Mucosa of rectum (tissue), 2 donors: ENCODE data around the gene PALLD.
"Not testable (repeated sequence)": the region's sequence is repeated elsewhere in the genome, so short reads cannot be mapped to it uniquely, and the experiment has no call there.

Experiments used
- H3K27ac ChIP-seq, 2 donors: one replicate each; pipeline ENCODE4 v1.7.0; 2013; ENCODE audit warnings: inconsistent platforms in 2 of 2, low read depth in 2 of 2, low read length in 2 of 2
- H3K27me3 ChIP-seq, 2 donors: one replicate each; pipeline ENCODE4 v1.7.0; 2013; ENCODE audit warnings: low read length in 2 of 2; ENCODE audit not compliant: control insufficient read depth in 2 of 2, insufficient read depth in 2 of 2
- H3K36me3 ChIP-seq, 2 donors: one replicate each; pipeline ENCODE4 v1.7.0; 2013; ENCODE audit warnings: low read length in 2 of 2; ENCODE audit not compliant: control insufficient read depth in 2 of 2, insufficient read depth in 2 of 2
- H3K4me1 ChIP-seq, 2 donors: one replicate each; pipeline ENCODE4 v1.7.0; 2013; ENCODE audit warnings: low read length in 2 of 2, mild to moderate bottlenecking in 1 of 2; ENCODE audit not compliant: control insufficient read depth in 2 of 2, insufficient read depth in 2 of 2
- H3K4me3 ChIP-seq, 2 donors: one replicate each; pipeline ENCODE4 v1.7.0; 2013; ENCODE audit warnings: low read length in 2 of 2
- H3K9ac ChIP-seq, 2 donors: one replicate each; pipeline ENCODE4 v1.7.0; 2013; ENCODE audit warnings: low read length in 2 of 2, low read depth in 1 of 2, mild to moderate bottlenecking in 1 of 2
- H3K9me3 ChIP-seq, 2 donors: one replicate each; pipeline ENCODE4 v1.7.0; 2013; ENCODE audit warnings: low read length in 2 of 2; ENCODE audit not compliant: control insufficient read depth in 2 of 2
- donor health status: healthy.
- donor health status: Normal muscosa, but diverticular disease.

PALLD gene

DNA sequence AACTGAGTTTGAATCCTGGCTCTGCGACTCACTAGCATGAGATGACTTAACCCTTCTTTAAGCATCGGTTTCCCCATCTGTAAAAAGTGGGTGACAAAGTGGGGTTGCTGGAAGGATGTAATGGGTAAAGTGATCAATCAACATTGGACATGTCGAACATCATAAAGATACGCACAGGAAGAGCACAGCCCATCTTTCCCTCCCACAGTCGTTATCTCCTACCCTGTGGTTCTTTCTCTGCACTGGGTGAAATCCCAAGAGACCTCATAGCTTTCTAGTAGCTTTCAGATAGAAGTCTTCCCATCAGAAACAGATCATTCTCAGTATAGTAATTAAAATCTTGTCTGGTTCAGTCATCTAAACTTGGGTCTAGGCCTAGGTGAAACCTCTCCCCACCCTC is 296.7 kb downstream of the PALLD start:
- Histone ChIP-seq H3K27ac (no peak overlapping the region), H3K4me3 (no peak overlapping the region), H3K36me3 (no peaks in the 10 kb centered on the region), H3K9me3 (no peaks in the 10 kb centered on the region), H3K4me1 (peaks cover 0 to 11% of the 10 kb centered on the region in 2 donors), H3K27me3 (no peaks in the 10 kb centered on the region), H3K9ac (no peak overlapping the region)

DNA sequence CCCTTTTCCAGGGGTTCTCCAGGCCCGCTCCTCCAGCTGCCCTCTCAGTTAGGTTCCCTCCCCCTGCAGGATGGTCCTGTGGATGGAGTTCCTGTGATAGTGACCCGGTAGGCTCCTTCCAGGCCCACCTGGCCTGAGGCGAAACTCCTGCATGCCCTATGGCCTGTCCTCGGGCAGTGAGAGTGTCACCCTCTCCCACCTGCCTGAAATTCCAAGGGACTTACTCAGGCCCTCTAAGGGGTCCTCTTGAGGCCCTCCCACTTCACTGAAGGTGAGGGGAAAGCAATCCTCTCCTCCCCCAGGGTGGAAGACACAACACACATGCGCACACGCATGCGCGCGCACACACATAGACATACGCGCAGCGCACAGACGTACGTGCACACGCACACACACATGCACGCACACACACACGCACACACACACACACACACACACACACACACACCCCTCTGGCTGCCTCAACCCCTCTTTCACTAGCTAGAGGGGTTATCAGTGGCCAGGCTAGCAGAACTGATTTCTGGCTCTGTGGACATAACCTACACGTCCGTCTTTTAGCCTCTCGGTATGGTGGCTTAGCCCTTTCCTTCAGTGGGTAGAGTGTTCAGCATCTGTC is 297.3 kb downstream of the PALLD start:
- Histone ChIP-seq H3K4me3 (no peak overlapping the region), H3K9ac (no peak overlapping the region), H3K4me1 (peaks cover 0 to 9% of the 10 kb centered on the region in 2 donors), H3K9me3 (no peaks in the 10 kb centered on the region), H3K27ac (no peak overlapping the region), H3K36me3 (no peaks in the 10 kb centered on the region), H3K27me3 (no peaks in the 10 kb centered on the region)

DNA sequence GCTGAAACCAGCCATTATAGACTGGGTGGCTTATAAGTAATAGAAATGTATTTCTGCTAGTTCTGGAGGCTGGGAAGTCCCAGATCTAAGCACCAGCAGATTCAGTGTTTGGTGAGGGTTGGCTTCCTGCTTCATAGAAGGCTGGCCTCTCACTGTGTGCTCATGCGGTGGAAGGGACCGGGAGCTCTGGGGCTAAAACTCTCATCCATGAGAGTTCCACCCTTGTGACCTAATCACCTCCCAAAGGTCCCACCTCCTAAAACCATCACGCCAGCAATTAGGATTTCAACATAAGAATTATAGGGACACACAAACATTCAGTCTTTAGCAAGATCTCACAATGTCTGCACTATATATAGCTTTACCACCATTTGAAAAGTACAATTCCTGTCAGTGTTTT is 298.0 kb downstream of the PALLD start:
- H3K4me1 ChIP-seq, result peaks cover 0 to 9% of the 10 kb centered on the region in 2 donors
- no peaks in the 10 kb centered on the region for H3K27me3 ChIP-seq
- H3K9ac ChIP-seq, result no peak overlapping the region
- no peaks in the 10 kb centered on the region for H3K36me3 ChIP-seq
- H3K4me3 ChIP-seq, result no peak overlapping the region
- H3K9me3 ChIP-seq, result no peaks in the 10 kb centered on the region
- no peak overlapping the region for H3K27ac ChIP-seq

DNA sequence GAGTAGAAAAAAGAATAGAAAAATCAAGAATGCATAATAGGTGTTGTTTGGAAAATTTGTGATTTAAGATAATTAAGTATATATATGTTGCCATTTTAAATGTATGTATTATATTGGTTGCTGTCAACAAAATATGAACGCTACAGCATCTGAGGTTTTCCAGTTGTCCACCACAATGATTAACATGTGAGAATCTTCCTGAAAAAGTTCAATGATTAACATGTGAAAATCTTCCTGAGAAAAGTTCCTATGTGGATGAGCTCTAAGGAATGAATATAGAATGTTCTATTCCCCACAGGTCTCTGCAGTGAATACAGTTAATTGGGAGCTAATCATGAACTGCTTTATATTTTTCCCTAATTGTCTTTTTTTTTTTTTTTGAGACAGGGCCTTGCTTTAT is 298.5 kb downstream of the PALLD start:
- no peaks in the 10 kb centered on the region for H3K27me3 ChIP-seq
- H3K9me3 ChIP-seq, result no peaks in the 10 kb centered on the region
- H3K4me3 ChIP-seq, result no peak overlapping the region
- no peak overlapping the region for H3K27ac ChIP-seq
- H3K9ac ChIP-seq, result no peak overlapping the region
- H3K36me3 ChIP-seq, result no peaks in the 10 kb centered on the region
- peaks cover 0 to 9% of the 10 kb centered on the region in 2 donors for H3K4me1 ChIP-seq

DNA sequence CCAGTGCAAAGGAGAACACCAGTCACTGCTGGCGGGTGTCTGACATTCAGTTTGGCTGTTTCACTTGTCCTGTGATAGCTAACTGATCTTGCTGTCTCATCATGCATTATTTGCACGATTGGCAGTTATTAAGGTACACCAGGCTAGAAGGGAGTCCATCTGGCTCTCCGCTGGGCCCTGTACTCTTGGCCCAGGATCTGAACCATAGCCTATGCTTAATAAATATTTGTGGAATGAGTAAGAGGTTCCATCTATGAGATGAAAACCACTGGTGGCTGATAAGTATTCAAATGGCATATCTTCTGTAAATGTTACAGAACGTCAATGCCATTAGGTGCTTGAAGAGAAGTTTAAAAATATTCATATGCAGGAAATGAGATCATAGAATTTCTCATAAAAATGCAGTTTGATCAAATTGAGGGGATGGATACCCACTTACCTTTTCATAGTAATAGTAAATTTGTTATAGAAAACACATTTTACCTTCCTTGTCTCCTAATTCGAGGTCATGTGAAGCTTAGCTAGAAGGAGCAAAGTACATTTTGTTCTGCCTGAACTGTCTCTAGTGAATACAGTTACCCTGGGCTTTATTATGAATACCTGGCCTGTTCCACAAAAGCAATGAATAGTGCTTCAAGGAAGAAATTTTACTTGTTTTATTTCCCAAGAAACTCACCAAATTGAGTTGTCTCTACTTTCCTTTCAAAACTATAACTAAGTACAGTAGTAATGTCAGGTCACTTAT is 299.7 kb downstream of the PALLD start:
- Histone ChIP-seq H3K9ac (no peak overlapping the region), H3K9me3 (no peaks in the 10 kb centered on the region), H3K27ac (no peak overlapping the region)

DNA sequence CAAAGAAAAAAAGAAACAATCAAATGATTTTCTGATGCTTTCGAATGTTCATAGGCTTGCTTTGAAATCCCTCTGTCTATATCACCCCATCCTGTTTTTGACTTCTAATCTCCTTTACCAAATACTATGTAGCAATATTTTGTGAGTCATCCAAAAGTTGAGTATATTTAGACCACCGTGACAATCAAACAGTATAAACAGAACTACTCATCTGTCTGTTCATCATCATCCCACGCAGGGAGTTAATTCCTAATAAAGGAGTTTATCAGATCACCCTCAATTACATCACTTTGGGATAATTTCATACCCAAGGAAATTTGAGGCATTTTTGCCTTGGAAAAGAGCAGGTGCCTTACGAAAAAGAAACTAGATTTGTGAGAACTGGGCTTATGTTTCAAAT is 300.3 kb downstream of the PALLD start:
- Histone ChIP-seq H3K4me3 (no peak overlapping the region), H3K36me3 (no peaks in the 10 kb centered on the region), H3K27ac (no peak overlapping the region), H3K9me3 (no peaks in the 10 kb centered on the region), H3K9ac (no peak overlapping the region), H3K4me1 (peaks cover 0 to 9% of the 10 kb centered on the region in 2 donors), H3K27me3 (no peaks in the 10 kb centered on the region)

More for the DNA sequence above, 299.7 kb downstream of the PALLD start:
- peaks cover 0 to 9% of the 10 kb centered on the region in 2 donors for H3K4me1 ChIP-seq
- no peak overlapping the region for H3K4me3 ChIP-seq
- no peaks in the 10 kb centered on the region for H3K36me3 ChIP-seq
- no peaks in the 10 kb centered on the region for H3K27me3 ChIP-seq

DNA sequence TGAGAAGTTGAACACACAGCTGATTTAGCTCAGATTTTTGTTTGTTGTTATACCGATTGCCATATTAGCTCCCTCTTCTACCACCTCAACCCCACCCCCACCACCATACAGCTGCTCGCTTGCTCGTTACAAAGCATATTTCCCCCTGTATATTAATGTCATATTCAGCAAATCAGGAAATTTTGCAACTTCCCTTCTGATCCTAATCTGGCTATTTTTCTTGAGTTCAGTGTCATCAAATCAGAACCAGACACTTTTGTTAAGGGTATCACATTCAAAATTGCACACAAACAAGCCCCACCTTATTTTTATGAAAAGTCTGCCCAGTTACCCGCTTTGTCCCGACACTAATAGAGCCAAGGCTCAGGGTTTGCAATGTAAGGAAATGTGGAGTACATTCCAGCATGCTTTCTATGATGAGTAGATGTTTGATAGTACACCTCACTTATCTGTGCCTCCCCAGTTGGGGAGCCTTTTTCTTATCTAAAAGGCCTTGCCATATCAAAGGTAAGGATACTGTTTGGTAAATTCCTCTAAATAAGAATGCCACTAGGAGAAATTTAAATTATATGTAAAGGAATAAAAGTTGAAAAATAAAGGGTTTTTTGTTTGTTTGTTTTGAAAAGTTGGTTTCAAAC is 301.0 kb downstream of the PALLD start:
- no peak overlapping the region for H3K9ac ChIP-seq
- no peak overlapping the region for H3K4me3 ChIP-seq
- no peaks in the 10 kb centered on the region for H3K9me3 ChIP-seq
- no peaks in the 10 kb centered on the region for H3K36me3 ChIP-seq
- no peak overlapping the region for H3K27ac ChIP-seq
- peaks cover 0 to 9% of the 10 kb centered on the region in 2 donors for H3K4me1 ChIP-seq
- H3K27me3 ChIP-seq, result no peaks in the 10 kb centered on the region

DNA sequence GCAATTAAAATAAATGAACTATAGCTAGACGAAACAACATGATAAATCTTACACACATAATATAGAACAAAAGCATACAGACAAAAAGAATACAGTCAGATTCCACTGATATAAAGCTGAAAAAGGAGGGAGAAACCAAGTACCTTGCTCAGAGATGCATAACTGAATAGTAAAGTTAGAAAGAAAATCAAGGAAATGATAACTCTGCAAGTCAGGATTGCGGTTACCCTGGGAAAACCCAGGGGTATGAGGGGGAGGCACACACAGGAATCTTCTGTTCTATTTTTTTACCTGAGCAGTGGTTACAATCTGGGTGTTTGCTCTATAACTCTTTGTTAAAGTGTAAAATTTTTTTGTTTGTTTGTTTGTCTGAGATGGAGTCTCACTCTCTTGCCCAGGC is 304.1 kb downstream of the PALLD start:
- Histone ChIP-seq H3K4me1 (peaks cover 0 to 9% of the 10 kb centered on the region in 2 donors), H3K27ac (no peak overlapping the region), H3K9ac (no peak overlapping the region), H3K36me3 (no peaks in the 10 kb centered on the region), H3K4me3 (no peak overlapping the region), H3K9me3 (no peaks in the 10 kb centered on the region), H3K27me3 (no peaks in the 10 kb centered on the region)

DNA sequence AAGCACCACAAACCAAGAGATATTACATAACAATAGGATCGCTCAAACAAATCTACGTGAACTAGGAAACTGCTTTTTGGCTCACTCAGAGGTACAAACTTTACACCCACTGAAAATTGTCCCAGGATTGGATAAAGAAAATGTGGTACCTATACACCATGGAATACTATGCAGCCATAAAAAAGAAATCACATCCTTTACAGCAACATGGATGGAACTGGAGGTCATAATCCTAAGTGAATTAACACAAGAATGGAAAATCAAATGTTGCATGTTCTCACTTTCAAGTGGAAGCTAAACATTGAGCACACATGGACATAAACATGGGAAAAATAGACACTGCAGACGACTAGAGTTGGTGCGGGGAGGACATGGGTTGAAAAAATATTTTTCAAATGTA is 305.4 kb downstream of the PALLD start:
- H3K9ac ChIP-seq, result no peak overlapping the region
- H3K4me3 ChIP-seq, result no peak overlapping the region

DNA sequence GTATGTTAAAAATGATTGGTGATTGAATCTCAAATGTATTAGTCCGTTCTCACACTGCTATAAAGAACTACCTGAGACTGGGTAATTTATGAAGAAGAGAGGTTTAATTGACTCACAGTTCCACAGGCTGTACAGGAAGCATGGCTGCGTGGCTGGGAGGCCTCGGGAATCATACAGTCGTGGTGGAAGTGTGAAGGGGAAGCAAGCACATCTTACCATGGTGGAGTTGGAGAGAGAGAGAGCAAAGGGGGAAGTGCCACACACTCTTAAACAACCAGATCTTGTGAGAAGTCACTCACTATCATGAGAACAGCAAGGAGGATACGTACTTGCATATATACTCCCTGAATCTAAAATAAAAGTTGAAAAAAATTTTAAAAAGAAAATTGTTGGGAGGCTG is 306.2 kb downstream of the PALLD start:
- not testable (repeated sequence) for H3K4me1 ChIP-seq, H3K4me3 ChIP-seq, H3K9me3 ChIP-seq, H3K9ac ChIP-seq, H3K27me3 ChIP-seq, H3K36me3 ChIP-seq, H3K27ac ChIP-seq

More for the DNA sequence above, 305.4 kb downstream of the PALLD start:
- no peaks in the 10 kb centered on the region for H3K36me3 ChIP-seq
- H3K4me1 ChIP-seq, result no peaks in the 10 kb centered on the region
- H3K27ac ChIP-seq, result no peak overlapping the region
- no peaks in the 10 kb centered on the region for H3K9me3 ChIP-seq
- no peaks in the 10 kb centered on the region for H3K27me3 ChIP-seq
